HG03139 (cell line): ENCODE results near the gene SMIM35.

Experiments used
- ATAC-seq: cut with Tn5 transposase; IDR thresholded peaks from one replicate; pipeline ENCODE4 v1.9.1; 2021; ENCODE audit not compliant: unreplicated experiment

Gene SMIM35

DNA sequence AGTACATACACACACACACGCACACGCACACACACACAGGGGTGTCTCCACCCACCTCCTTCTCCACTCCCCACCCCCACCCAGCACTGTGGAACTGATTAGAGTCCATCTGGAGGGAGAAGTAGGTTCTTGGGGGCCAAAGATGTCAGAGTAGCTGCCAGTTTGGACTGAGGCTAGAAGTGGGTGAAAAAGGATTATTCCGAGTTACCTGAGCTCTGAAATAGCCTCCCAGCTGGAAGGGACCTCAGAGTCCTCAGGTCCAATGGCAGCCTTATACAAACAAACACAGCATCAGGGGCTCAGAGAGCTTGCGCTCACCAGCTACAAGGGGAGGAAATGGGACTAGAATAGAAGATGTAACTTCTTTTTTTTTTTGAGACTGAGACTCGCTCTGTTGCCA lies 79.7 kb downstream of the SMIM35 start:
- no peak for ATAC-seq

DNA sequence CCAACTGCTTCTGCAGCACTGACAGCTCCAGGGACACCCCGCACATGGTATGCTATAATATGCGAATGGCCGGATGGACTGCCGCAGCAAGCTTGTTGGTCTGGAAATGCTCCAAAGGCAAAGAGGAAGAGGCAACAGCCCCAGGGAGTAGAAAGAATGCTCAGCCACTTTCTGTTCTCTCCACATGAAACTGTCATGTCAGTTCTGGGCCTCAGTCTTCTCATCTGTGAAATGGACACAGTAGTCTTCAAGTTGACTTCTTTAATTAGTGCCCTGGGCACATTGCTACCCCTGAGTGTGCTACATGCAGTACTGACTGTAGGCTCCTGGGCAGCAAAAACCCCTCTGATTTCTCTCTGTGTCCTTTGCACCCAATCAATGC lies 80.6 kb downstream of the SMIM35 start:
- no peak for ATAC-seq

DNA sequence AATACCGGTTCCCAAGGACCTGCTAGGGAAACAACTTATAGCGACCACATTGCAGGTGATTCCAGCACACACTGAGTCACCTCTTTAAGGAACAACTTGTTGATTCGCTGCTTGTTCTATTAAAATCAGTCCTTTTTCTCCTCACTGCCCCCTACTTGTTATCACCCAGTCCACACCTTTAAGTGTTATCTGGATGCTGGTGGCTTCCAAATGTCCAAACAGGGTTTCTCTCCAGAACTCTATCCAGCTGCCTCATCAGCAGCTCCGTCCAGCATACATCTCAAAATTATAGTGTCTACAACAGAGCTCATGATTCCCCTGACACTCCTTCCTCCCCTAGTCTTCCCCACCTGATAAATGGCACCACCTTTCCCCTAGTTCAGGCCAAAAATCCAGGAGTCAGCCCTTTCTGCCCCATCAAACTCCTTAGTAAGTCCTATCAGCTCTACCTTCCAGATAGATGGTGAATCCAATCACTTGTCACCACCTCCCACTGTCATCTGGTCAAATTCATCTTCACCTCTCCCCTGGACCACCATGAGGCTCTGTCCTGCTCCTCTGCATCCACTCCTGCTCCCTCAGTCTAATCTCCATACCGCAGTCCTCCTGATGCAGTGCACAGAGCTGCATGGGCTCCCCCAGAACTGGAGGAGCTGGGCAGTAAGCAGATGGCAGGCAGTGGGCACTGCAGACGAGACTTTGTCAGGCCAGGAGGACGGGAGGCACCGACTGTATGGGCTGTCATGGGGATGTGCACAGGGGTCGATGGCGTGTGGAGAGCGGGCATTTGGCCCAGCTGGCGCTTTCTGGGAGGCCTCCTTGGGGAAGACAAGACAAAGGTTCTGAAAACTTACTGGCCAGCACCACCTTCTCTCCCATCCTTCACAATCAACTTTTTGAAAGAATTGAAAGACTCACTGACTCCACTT lies 81.3 kb downstream of the SMIM35 start:
- no peak for ATAC-seq

DNA sequence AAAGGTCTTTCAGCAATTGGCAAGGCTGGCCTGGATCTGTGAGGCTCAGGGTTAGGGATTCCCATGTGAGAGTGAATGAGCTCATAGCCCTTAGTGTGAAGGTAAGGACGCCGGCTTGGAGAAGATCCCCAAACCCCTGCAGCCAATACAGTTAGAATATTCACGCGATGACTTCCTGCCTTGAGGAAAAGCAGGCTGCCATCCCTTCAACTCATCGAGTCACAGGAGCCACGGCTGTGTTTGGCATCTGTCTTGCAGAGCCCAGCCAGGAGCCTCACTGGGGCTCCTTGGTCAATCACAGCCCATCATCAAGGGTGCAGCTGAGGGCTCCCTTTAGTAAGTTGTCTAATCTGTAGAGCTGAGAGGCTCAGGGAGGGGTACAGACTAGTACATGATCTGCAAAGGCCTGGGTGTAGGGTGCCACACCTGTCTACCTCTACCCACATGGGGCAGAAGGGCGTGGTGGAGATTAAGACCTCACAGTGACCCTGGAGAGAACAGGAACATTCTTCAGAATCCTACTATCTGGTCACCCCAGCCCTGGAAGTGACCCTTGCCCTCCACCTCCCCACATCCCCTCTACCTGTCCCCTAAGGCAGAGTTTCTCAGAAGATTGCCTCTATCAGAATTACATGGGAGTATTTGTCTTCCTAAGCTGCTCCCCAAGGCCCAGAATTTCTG lies 82.1 kb downstream of the SMIM35 start:
- no peak for ATAC-seq

GRCh38 chr11:118003456-118003855 lies 83.3 kb downstream of the SMIM35 start:
- no peak for ATAC-seq

DNA sequence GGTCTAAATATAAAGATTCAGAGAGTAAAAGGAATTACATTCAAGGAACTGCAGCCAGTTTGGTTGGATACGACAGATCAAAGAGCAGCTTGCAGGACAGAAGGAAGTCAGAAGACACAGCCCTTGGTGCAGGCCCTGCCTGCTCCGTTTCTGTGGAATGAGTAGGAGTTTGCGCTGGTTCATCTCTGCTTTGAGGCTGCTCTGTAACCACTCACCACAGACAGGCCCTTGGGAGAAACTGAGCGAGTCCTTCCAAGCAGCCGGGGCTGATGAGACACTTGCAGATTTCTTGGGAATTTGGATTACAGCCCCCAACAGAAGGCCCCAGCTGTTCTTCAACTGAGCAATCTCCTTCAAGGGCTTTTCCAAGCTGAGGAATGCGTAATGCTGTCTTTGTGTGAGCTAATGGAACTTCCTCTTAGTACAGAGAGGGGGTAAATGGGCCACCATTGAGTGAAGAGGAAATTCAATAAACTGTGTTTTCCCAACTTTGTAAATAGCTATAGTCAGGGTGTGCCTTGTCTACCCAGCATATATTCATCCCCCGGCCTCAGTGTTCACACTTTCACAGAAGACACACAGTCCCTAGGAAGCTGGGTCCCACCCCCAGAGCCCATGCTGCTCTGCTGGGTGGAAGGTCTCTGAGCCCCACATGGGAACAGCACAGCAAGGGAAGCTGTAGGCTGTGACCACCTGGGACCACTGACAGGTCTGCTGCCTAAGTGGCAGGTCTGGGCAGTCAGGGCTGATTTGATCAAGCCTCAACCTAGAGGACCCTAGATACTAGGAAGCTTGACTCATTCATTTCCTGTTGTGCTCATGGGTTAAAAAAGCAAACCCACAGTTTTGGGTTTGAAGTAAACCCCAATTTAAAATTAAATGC lies 84.0 kb downstream of the SMIM35 start:
- ATAC-seq, result no peak

GRCh38 chr11:118002010-118002540 lies 84.7 kb downstream of the SMIM35 start:
- no peak for ATAC-seq

- no peak for ATAC-seq
Measured at GRCh38 chr11:118001494-118001971, 85.2 kb downstream of the SMIM35 start.

DNA sequence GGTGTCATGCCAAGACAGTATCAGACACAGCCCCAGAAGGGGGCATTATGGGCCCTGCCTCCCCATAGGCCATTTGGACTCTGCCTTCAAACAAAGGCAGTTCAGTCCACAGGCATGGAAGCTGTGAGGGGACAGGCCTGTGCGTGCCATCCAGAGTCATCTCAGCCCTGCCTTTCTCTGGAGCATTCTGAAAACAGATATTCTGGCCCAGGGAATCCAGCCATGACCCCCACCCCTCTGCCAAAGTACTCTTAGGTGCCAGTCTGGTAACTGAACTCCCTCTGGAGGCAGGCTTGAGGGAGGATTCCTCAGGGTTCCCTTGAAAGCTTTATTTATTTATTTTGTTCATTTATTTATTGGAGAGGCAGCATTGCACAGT lies 85.9 kb downstream of the SMIM35 start:
- no peak for ATAC-seq

- ATAC-seq, result no peak
Measured at GRCh38 chr11:118000067-118000849, 86.5 kb downstream of the SMIM35 start.

GRCh38 chr11:117999354-117999993 lies 87.3 kb downstream of the SMIM35 start:
- no peak for ATAC-seq

DNA sequence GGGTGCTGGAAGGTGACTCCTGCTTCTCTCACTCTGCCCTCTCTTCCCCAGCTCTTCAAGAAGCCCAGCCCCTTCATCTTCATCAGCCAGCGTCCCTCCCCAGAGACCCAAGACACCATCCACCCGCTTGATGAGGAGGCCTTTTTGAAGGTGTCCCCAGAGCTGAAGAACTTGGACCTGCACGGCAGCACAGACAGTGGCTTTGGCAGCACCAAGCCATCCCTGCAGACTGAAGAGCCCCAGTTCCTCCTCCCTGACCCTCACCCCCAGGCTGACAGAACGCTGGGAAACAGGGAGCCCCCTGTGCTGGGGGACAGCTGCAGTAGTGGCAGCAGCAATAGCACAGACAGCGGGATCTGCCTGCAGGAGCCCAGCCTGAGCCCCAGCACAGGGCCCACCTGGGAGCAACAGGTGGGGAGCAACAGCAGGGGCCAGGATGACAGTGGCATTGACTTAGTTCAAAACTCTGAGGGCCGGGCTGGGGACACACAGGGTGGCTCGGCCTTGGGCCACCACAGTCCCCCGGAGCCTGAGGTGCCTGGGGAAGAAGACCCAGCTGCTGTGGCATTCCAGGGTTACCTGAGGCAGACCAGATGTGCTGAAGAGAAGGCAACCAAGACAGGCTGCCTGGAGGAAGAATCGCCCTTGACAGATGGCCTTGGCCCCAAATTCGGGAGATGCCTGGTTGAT lies 88.0 kb downstream of the SMIM35 start:
- no peak for ATAC-seq

GRCh38 chr11:117997823-117998579 lies 88.8 kb downstream of the SMIM35 start:
- peak; percentile 50 for ATAC-seq

DNA sequence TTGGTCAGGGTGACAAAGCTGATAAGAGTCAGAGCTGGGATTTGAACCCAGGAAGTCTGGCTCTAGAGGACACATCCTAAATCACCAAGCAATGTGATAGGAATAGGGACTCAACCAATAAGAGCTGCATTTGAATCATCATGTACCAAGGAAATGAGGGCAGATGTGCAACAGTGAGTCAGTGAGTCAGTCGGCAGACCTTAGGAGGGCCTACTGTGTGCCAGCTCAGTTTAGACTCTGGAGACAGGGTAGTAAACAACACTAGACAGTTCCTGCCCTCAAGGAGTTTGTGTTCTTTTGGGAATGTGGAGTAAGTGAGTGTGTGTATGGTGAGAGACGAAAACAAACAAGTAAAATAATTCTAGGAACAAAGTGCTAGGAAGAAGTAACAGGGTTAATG lies 89.4 kb downstream of the SMIM35 start:
- ATAC-seq, result no peak

DNA sequence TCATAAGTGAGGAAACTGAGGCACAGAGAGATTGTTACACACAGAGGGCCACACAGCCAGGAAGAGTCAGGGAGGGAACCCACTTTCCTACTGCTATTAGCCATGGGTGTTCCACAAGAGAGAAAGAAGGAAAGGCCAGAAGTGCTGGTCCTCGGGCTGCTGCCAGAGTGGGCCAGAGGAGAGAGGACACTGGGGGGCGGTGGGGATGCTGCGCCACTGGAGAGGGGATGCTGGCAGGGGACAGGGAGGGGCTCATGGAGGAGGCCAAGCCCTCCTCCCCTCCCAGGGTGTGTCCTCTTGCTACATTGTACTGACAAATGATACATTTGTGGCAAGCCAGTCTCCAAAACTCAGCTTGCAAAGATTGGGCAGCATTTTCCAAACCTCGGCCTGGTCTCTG lies 90.7 kb downstream of the SMIM35 start:
- no peak for ATAC-seq

GRCh38 chr11:117995472-117995871 lies 91.3 kb downstream of the SMIM35 start:
- no peak for ATAC-seq

DNA sequence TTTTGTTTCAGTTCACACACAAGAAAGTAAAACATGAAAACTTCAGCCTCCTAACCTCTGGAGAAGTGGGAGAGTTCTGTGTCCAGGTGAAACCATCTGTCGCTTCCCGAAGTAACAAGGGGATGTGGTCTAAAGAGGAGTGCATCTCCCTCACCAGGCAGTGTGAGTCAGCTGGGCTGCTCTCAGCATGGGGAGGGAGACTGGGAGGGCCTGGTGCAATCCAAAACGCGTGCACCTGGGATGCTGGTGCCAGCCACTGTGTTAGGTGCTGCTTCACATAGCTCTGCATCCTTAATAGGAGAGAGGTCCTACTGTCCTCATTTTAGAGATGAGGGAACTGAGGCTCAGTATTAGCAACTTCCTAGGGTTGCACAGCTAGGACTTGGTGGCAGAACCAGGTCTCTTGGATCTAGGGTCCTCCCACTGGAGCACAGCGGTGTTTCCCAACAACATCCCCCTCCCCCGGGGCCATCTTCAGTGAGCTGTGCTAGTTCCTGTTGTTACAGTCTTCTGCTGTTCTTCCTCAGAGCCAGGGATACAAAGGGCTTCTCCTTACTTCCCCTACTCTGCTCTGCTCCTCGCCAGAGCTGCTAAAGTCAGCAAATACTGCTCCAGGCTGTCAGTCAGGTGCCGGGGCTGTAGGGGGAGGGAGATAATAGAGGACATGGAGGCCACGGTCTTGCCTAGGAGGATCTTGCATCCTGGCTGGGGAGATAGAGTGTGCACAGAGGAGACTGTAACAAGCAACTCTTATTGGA lies 92.6 kb downstream of the SMIM35 start:
- no peak for ATAC-seq

DNA sequence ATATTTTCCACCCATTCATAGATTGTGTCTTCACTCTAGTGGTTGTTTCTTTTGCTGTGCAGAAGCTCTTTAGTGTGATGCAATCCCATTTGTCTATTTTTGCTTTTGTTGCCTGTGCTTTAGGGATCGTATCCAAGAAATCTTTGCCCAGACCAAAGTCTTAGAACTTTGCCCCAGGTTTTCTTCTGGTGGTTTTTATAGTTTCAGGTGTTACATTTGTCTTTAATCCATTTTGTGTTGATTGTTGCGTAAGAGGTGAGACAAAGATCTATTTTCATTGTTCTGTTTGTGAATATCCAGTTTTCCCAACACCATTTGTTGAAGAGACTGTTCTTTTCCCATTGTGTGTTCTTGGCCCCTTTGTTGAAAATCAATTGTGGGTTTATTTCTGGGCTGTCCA lies 94.1 kb downstream of the SMIM35 start:
- ATAC-seq, result no peak
